ENCODE data around the gene DNER. TPM values are rescaled to one million over a fixed set of nuclear protein-coding genes. Genes with fewer than 3 reads are reported as not detected.
A peak's percentile ranks its signal among the peaks of the same experiment; 100 is the strongest.

DNER gene
- total RNA-seq, 3 donors from 2014 or later (not counting 1 experiment from before 2014, with no cell fraction given), result not detected

GRCh38 chr2:229586746-229587705 is 127.3 kb downstream of the DNER start:
- TF ChIP-seq CTCF (IDR thresholded peaks at IDR 0.05), result no peak
- Mint-ChIP-seq H3K27me3 (ENCODE audit: low read depth in 2 of 2) (peaks cover 13 to 23% of the 10 kb centered on the region in 2 donors), H3K4me3 (no peak overlapping the region), H3K27ac (no peak overlapping the region), H3K36me3 (no peaks in the 10 kb centered on the region), H3K4me1 (no peaks in the 10 kb centered on the region), H3K9me3 (no peaks in the 10 kb centered on the region)
- WGBS (ENCODE audit: insufficient coverage), result 41% methylated on average over 20 of the region's 20 CpGs
- H3K27me3 ChIP-seq (ENCODE audit: control insufficient read depth, insufficient read depth, low read length), result no peaks in the 10 kb centered on the region
- H3K4me3 ChIP-seq (ENCODE audit: low read length), result no peak overlapping the region
- no peak overlapping the region for H3K27ac ChIP-seq (ENCODE audit: low read length)
- ATAC-seq (peak in 1 of 3 donors; percentile 39), DNase-seq (peak in 1 of 2 donors; percentile 15)
- no peaks in the 10 kb centered on the region for H3K4me1 ChIP-seq (ENCODE audit: control insufficient read depth, insufficient read depth, low read length)
- intact Hi-C loops (cut with micrococcal nuclease), result loop anchor here (10.0 kb wide), 1 partner anchor 1692 kb away; no protein-coding TSS in a partner anchor
- no peaks in the 10 kb centered on the region for H3K36me3 ChIP-seq (ENCODE audit: control insufficient read depth, insufficient read depth, low read length)
- no peaks in the 10 kb centered on the region for H3K9me3 ChIP-seq (ENCODE audit: control insufficient read depth, insufficient read depth, low read length)

- H3K36me3 ChIP-seq (ENCODE audit: control insufficient read depth, insufficient read depth, low read length), result no peaks in the 10 kb centered on the region
- H3K4me1 Mint-ChIP-seq, result no peaks in the 10 kb centered on the region
- no peaks in the 10 kb centered on the region for H3K27me3 ChIP-seq (ENCODE audit: control insufficient read depth, insufficient read depth, low read length)
- no peak overlapping the region for H3K4me3 Mint-ChIP-seq
- no peak overlapping the region for H3K27ac Mint-ChIP-seq
- no peak for TF ChIP-seq CTCF (IDR thresholded peaks at IDR 0.05)
- H3K27ac ChIP-seq (ENCODE audit: low read length), result no peak overlapping the region
- no peaks in the 10 kb centered on the region for H3K4me1 ChIP-seq (ENCODE audit: control insufficient read depth, insufficient read depth, low read length)
- no peaks in the 10 kb centered on the region for H3K9me3 Mint-ChIP-seq
- WGBS (ENCODE audit: insufficient coverage), result 86% methylated on average over 7 of the region's 7 CpGs
- H3K27me3 Mint-ChIP-seq (ENCODE audit: low read depth in 2 of 2), result peaks cover 16 to 28% of the 10 kb centered on the region in 2 donors
- H3K9me3 ChIP-seq (ENCODE audit: control insufficient read depth, insufficient read depth, low read length), result no peaks in the 10 kb centered on the region
- ATAC-seq, result no peak
- no peak overlapping the region for H3K4me3 ChIP-seq (ENCODE audit: low read length)
- DNase-seq, result no peak
- H3K36me3 Mint-ChIP-seq, result no peaks in the 10 kb centered on the region
- intact Hi-C loops (cut with micrococcal nuclease), result loop anchor here (10.0 kb wide), 1 partner anchor 1691 kb away; no protein-coding TSS in a partner anchor
Measured at GRCh38 chr2:229586012-229586411, 128.3 kb downstream of the DNER start.

GRCh38 chr2:229582151-229582550 is 132.2 kb downstream of the DNER start:
- Mint-ChIP-seq H3K36me3 (no peaks in the 10 kb centered on the region), H3K27ac (no peak overlapping the region), H3K9me3 (no peaks in the 10 kb centered on the region), H3K4me1 (no peaks in the 10 kb centered on the region), H3K4me3 (no peak overlapping the region), H3K27me3 (ENCODE audit: low read depth in 2 of 2) (peaks cover 15 to 38% of the 10 kb centered on the region in 2 donors)
- Histone ChIP-seq H3K36me3 (ENCODE audit: control insufficient read depth, insufficient read depth, low read length) (no peaks in the 10 kb centered on the region), H3K27me3 (ENCODE audit: control insufficient read depth, insufficient read depth, low read length) (no peaks in the 10 kb centered on the region), H3K9me3 (ENCODE audit: control insufficient read depth, insufficient read depth, low read length) (no peaks in the 10 kb centered on the region), H3K27ac (ENCODE audit: low read length) (no peak overlapping the region), H3K4me3 (ENCODE audit: low read length) (no peak overlapping the region), H3K4me1 (ENCODE audit: control insufficient read depth, insufficient read depth, low read length) (no peaks in the 10 kb centered on the region)
- DNase-seq (no peak), ATAC-seq (no peak)
- 72% methylated on average over 6 of the region's 7 CpGs for WGBS (ENCODE audit: insufficient coverage)
- intact Hi-C loops (cut with micrococcal nuclease), result loop anchor here (10.0 kb wide), 1 partner anchor 1687 kb away; no protein-coding TSS in a partner anchor
- TF ChIP-seq CTCF (IDR thresholded peaks at IDR 0.05), result no peak

All from natural killer cell (primary cell).